Activated naive CD4-positive, alpha-beta T cell treated with anti-CD3 and anti-CD28 coated beads, Interleukin-2, amount 50 U/mL, for 72 hours (primary cell): ENCODE results near the gene MSMP. TPM values are rescaled to one million over a fixed set of nuclear protein-coding genes. Genes with fewer than 3 reads are reported as not detected.
A peak's percentile ranks its signal among the peaks of the same experiment; 100 is the strongest.

Source experiments
- ATAC-seq, 2 donors: fragments of 150-1000 bp; cut with Tn5 transposase; 2 replicates each; pipeline ENCODE4 v1.10.0; 2021; ENCODE audit warnings: mild to moderate bottlenecking in 2 of 2, moderate library complexity in 2 of 2
- DNase-seq, 2 donors: peaks; one replicate each; pipeline ENCODE4 v3.0.0; 2021 to 2022; ENCODE audit warnings: low spot score in 2 of 2
- H3K27ac Mint-ChIP-seq, 2 donors: one replicate each; pipeline ENCODE4 v1.8.0; 2022; ENCODE audit warnings: mild to moderate bottlenecking in 2 of 2, mixed read lengths in 2 of 2
- H3K36me3 Mint-ChIP-seq, 2 donors: one replicate each; pipeline ENCODE4 v1.8.0; 2022; ENCODE audit warnings: mixed read lengths in 2 of 2
- H3K9me3 Mint-ChIP-seq, 2 donors: one replicate each; pipeline ENCODE4 v1.8.0; 2022; ENCODE audit warnings: mixed read lengths in 2 of 2
- total RNA-seq, 2 donors: library from RNA; stranded (reverse); gene quantifications; one replicate each; pipeline ENCODE4 v1.2.3, GENCODE V29; 2022

MSMP gene
- total RNA-seq, 2 donors from 2014 or later = 0.46 TPM; not detected in 1

DNA sequence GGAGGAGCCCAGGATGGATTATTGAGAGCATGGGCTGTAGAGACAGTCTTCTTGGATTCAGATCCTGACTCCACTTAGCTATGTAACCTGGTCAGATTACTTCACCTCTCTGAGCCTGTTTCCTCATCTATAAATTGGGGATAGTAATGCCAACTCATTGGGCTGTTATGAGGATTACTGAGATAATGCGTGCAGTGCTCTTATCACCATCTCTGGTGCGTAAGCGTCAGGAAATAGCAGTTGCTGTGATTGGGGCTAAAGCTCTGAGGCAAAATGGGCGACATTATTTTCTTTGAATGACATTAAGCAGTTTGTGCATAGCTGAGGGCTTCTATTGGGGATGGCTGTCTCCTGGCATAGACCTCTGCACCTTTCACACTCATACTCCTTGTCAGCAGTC, 995 bp upstream of the MSMP start:
- ATAC-seq (no peak), DNase-seq (no peak)
- Mint-ChIP-seq H3K36me3 (peaks cover 6 to 7% of the 10 kb centered on the region in 2 donors), H3K27ac (no peak overlapping the region), H3K9me3 (no peaks in the 10 kb centered on the region)

DNA sequence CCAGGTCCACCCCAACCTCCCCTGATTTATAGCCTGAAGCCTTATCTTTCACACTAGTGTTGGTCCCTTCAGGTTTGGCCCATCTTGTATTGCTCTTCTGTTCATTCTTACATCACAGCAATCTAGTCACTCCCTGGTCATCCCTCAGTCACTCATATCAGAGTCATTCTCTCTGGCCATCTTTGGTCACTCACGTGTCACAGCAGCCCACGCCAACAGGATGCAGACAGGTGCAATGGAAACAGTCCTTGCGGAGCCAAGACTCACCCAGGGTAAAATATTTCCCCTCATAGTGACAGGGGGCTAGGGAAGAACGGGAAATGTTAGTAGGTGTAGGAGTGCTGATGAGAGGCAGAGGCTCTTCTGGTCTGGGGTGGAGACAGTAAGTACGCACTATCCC, 610 bp downstream of the MSMP start:
- Mint-ChIP-seq H3K27ac (no peak overlapping the region), H3K9me3 (no peaks in the 10 kb centered on the region)
- no peak for DNase-seq

DNA sequence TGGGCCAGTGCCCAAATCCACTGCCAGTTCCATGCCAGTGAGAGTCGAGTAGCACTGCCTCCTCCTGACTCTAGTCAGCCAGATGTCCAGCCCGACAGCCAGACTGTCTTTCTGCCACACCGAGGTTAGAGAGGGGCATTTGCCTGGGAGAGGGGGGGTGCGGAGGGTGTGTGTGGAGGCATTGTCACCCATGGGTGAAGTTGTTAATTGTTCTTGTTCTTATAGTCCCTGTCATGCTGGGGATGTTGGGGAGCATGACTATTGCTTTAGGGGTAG, 3.9 kb downstream of the MSMP start:
- peak overlapping the region; percentile 56 to 85 for H3K27ac Mint-ChIP-seq
- peaks cover 12 to 23% of the 10 kb centered on the region in 2 donors for H3K36me3 Mint-ChIP-seq
- DNase-seq (no peak), ATAC-seq (no peak)
- no peaks in the 10 kb centered on the region for H3K9me3 Mint-ChIP-seq

More for the DNA sequence above, 610 bp downstream of the MSMP start:
- H3K36me3 Mint-ChIP-seq = peaks cover 7 to 11% of the 10 kb centered on the region in 2 donors
- no peak for ATAC-seq

DNA sequence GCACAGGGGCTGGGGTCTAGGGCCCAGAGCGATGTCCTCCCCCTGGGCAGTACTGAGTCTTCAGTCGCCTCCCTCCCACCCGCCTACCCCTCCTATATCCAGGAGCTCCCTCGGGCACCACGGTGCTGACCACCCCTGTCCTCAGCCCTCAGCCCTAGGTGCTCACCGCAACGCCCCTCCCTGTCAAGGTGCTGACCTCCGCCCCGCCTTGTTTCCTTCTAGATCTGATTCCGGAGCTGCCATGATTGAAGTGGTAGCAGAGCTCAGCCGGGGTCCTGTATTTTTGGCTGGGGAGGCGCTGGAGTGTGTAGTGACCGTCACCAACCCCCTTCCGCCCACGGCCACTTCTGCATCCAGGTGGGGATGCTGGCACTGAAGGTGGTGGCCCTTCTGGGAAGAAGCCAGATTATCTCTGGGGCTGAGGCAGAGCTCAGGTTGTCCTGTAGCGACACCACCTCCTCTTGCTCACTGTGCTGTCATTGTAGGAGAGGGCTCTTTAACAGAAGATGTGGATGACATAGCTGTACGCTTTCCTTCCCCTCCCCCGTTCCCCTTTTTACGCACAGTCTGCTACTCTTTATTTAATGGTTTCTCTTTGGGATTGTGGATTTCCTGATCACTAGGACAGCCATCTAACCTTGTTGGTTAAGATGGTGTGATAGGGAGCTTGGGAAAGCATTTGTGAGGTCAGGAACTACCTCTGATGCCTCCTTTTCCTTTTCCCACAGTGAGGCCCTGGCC, 4.4 kb downstream of the MSMP start:
- Mint-ChIP-seq H3K27ac (peak overlapping the region; percentile 56 to 85), H3K36me3 (peaks cover 12 to 23% of the 10 kb centered on the region in 2 donors), H3K9me3 (no peaks in the 10 kb centered on the region)
- ATAC-seq (peak; percentile 58 to 60), DNase-seq (peak; percentile 44 to 69)

DNA sequence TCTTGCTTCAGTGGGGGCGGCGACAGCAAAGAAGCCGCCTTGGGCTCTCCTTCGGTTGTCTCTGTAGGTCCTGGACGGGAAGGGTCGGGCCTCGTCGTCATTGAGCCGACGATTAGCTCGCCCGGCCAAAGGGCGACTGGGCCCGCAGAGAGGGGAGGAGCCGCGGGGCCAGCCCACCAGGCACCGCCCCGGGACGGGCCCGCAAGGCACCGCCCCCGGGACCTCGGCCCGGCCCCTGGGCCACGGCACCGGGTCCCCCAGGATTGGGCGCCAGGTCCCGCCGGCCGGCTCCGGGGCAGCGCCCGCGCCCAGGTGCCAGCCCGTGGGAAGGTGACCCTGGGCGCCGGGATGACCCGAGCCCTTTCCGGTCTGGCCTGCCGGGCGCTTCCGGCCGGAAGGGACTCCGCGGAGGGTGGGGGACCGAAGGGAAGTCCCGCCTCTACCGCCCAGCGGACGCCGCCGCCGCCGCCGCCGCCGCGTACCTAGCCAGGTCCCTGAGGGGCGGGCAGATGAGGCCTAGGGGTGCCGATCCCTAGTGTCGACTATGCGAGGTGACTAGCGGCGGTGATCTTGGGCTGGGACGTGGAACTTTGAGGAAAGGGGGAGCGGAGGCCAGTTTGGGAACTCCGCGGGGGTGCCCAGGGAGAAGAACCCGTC, 5.1 kb downstream of the MSMP start, which contains the start of the genes GBA2 and RGP1:
Gene GBA2 (minus strand): TSS at position 371 of the 657 bp plus-strand sequence. CDS start 524 bp downstream, outside the sequence.
Gene RGP1 (plus strand): TSS at position 430 of the 657 bp plus-strand sequence. CDS start 469 bp downstream, outside the sequence.
- ATAC-seq (peak; percentile 85 to 90), DNase-seq (peak; percentile 78 to 80)
- peaks cover 12 to 23% of the 10 kb centered on the region in 2 donors for H3K36me3 Mint-ChIP-seq
- peak within 1 kb of the TSS; percentile 85 to 87 for H3K27ac Mint-ChIP-seq
- H3K9me3 Mint-ChIP-seq = no peaks in the 10 kb centered on the region

DNA sequence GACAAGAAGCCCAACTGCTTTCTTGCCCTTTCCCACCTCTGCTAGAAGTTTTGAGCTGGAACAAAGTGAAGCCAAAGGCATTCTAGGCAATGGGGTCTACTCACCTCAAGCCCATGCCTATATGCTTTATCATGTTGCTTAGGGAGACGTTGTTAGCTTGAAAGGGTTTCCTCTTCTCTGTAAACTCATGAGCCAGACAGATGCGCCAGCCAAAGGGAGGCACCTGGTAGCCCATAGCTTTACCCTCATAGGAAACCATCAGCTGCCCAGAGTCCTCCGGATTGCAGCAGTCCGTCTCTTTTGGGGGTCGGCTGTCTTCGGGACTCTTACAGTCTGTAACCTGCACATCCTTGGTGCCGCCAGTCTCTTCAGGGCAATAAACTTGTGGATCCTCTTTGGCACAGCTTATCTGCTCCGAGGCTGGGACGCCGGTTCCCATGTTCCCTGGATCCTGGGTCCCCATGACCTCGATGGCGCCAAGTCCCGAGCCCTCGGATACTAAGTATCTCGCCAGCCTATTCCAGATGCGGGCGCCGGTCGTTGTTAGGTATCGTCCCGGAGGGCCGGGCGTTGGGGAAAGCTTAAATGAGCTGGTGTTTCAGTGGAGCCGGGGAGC, 5.7 kb downstream of the MSMP start:
- DNase-seq (no peak), ATAC-seq (no peak)
- H3K27ac Mint-ChIP-seq = peak overlapping the region; percentile 85 to 87
- peaks cover 12 to 23% of the 10 kb centered on the region in 2 donors for H3K36me3 Mint-ChIP-seq
- no peaks in the 10 kb centered on the region for H3K9me3 Mint-ChIP-seq

DNA sequence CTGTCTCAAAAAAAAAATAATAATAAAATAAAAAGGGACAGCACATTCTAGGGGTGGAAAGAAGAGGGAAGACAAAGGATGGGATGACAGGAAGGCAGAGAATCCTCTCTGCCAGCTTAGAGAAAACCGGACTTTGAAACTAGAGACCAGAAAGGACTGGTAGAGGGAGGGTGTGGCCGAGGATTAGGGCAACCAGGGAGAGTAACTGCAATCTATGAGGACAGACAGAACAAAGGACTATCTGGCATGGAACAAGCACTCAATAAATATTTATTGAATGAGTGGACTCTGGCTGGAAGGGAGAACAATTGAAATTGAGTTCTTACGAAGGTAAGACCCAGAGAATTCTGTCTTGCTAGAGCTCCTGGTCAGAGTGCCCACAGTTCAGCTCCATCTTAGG, 7.5 kb downstream of the MSMP start:
- no peaks in the 10 kb centered on the region for H3K9me3 Mint-ChIP-seq
- peaks cover 12 to 16% of the 10 kb centered on the region in 2 donors for H3K36me3 Mint-ChIP-seq
- ATAC-seq (no peak), DNase-seq (no peak)
- H3K27ac Mint-ChIP-seq = no peak overlapping the region

DNA sequence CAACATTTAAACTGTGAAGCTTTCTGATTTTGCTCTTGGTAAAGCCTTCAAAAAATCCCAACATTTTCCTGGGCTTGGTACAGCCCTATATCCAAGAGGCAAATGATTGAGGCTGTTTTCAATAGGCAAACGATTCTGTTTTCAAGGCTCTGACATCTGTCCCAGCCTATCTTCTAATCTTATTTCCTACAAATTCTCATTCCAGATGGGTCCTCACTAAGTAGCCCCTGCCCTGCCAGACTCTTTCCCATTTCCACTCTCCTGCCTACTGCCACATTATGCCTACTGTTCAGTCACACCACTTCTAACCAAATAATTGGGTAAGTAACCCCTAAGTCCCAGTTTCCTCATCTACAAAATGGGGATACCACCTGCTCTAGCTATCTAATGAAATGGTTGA, 8.5 kb downstream of the MSMP start:
- Mint-ChIP-seq H3K27ac (peak overlapping the region in 1 of 2 donors; percentile 25), H3K9me3 (no peaks in the 10 kb centered on the region), H3K36me3 (peaks cover 12 to 16% of the 10 kb centered on the region in 2 donors)
- DNase-seq (no peak), ATAC-seq (no peak)

DNA sequence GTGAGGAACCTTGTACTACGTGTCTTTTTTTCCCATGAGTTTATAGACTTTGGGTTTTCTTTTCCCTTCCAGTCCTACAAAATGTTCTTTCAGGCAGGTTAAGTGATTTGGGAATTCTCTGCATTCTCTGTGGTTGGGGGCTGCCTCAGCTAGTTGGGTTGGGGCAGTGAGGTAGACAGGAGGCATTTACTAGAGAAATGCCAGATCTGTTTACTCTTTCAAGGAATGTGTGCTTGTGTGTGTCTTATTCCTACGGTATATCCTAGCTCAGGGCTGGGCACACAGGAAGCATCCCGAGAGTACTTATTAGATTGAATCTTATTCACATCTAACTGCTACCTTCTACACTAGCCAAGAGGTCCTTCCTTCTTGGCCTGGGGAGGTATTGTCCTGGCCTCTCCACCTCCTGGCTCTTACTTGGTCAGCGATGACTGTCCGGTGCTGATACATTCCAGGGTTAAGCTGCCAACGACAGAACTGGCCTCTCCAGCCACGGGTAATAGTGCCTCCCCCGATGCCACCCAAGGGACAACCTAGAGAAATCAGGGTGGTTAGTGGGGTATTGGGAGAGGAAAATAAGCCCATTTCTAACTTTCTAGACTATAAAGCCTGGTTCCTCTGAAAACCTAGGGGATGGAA, 10.1 kb downstream of the MSMP start:
- no peak for ATAC-seq
- DNase-seq = no peak
- Mint-ChIP-seq H3K27ac (no peak overlapping the region), H3K36me3 (peaks cover 5 to 12% of the 10 kb centered on the region in 2 donors), H3K9me3 (no peaks in the 10 kb centered on the region)

DNA sequence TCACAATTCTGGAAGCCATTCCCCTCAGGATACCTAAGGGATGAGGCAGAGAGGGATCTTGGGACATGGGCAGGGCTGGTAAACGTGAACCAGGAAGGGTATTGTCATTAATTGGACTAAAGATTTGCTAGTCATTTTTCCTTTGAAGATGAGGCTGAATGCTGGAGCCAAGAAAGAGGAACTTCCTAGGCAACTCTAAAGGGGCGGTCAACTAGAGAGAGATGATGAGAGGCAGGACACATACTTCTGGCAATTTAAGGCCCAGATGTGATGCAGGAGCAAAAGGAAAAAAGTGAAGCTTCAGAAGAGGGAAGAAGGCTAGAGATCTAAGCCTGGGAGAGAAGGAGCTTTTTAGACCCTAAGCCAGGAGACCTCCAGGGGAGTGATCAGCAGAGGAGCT, 10.6 kb downstream of the MSMP start:
- H3K27ac Mint-ChIP-seq = peak overlapping the region in 1 of 2 donors; percentile 1
- H3K9me3 Mint-ChIP-seq = no peaks in the 10 kb centered on the region
- no peak for DNase-seq
- H3K36me3 Mint-ChIP-seq = peaks cover 5 to 12% of the 10 kb centered on the region in 2 donors
- no peak for ATAC-seq

DNA sequence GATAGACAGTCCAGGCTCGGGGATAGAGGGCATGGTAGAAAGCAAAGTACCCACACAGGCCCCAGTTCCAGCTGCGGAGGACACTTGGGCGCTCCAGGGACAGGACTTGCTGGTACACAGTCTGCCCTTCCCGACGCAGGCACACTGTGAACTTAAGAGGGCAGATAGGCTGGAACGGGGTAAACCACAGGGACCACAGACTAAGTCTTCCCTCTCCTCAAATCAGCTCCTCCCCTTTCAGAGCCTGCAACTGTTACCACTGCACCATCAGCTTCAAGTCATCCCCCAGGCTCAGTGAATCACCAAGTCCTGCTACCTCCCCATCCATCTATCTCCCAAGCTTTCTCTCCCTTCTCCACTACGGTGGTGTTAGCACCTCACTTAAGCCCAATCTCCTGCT, 12.3 kb downstream of the MSMP start:
- ATAC-seq (peak; percentile 47 to 65), DNase-seq (no peak)
- Mint-ChIP-seq H3K36me3 (peaks cover 0 to 6% of the 10 kb centered on the region in 2 donors), H3K27ac (peak overlapping the region; percentile 9 to 10), H3K9me3 (no peaks in the 10 kb centered on the region)

DNA sequence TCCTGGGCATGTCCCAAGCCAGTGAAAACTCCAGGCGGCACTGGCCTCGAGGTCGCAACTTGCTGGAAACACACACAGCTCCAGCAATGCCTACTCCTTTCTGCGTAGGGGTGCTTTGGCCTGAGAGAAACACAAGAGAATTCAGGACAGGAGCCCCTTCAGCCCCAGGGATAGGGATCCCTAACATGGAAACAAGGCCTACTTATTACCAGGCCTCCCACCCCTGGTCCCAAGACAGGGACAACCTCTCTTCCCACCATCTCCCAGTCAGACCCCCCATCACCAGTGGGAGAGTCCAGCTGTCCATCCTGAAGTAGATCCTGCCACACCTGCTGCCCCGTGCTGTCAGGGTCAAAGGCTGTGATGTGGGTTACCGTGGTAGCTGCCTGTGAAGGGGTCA, 13.8 kb downstream of the MSMP start:
- H3K36me3 Mint-ChIP-seq = peaks cover 0 to 5% of the 10 kb centered on the region in 2 donors
- ATAC-seq (no peak), DNase-seq (no peak)
- H3K9me3 Mint-ChIP-seq = no peaks in the 10 kb centered on the region
- H3K27ac Mint-ChIP-seq = no peak overlapping the region

DNA sequence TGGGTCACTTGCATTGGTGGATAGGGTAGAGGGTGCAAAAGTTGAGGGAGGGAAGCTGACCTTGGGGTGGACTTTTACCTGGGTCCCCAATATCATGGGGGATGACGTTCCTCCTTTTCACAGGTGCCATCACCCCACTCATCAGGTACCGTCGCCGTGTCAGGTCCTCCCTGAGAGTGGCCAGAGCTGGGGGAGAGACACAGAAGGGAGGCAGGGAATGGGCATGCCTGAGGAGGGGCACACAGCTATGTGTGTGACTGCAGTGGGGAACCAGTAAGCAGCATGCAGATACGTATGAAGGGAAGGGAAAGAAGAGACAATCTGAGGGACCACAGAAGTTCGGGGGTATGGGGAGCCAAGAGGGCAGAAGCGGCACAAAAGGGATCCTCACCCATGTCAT, 15.2 kb downstream of the MSMP start:
- H3K9me3 Mint-ChIP-seq = no peaks in the 10 kb centered on the region
- DNase-seq (no peak), ATAC-seq (no peak)
- H3K36me3 Mint-ChIP-seq = peaks cover 0 to 10% of the 10 kb centered on the region in 2 donors
- peak overlapping the region; percentile 25 to 59 for H3K27ac Mint-ChIP-seq

DNA sequence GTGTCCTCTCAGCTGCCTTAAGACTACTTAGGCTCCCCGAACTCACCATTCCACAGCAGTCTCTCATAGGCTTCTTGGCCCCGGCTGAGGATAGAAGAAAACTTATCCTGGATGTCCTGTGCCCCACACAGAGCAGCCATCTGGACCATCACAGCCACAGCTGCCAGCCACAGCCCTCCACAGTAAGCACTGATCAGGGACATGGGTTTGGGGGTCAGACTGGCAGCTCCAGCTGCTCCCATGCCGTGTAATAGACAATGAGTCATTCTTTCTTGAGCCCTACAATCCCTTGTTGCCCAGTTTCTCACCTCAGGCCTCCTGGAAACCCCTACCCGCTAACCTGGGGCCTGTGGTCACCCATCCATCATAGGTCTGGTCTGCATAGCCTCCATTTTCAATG, 15.9 kb downstream of the MSMP start:
- peaks cover 2 to 12% of the 10 kb centered on the region in 2 donors for H3K36me3 Mint-ChIP-seq
- ATAC-seq = no peak

DNA sequence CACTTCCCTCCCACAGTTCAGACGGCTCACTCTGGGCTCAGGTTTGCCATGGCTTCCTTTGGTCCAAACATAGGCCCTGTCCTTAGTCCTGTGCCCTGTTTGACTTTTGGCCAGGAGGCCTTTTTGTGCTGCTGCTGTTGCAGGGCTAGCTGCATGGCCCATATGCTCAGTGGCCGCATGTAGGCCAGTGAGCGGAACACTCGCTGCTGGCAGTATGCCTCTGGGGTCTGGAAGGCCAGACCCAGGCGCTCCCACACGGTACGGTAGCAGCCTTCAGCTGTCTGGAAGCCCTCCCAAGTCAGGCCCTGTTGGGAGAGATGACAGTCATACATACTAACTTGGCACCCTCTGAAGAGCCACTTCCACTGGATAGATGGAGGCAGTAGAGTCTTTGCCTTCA, 16.9 kb downstream of the MSMP start:
- DNase-seq = no peak
- no peak for ATAC-seq
- no peaks in the 10 kb centered on the region for H3K9me3 Mint-ChIP-seq
- H3K27ac Mint-ChIP-seq = no peak overlapping the region
- H3K36me3 Mint-ChIP-seq = peaks cover 8 to 19% of the 10 kb centered on the region in 2 donors

More for the DNA sequence above, 15.9 kb downstream of the MSMP start:
- DNase-seq = no peak
- Mint-ChIP-seq H3K27ac (peak overlapping the region in 1 of 2 donors; percentile 59), H3K9me3 (no peaks in the 10 kb centered on the region)

DNA sequence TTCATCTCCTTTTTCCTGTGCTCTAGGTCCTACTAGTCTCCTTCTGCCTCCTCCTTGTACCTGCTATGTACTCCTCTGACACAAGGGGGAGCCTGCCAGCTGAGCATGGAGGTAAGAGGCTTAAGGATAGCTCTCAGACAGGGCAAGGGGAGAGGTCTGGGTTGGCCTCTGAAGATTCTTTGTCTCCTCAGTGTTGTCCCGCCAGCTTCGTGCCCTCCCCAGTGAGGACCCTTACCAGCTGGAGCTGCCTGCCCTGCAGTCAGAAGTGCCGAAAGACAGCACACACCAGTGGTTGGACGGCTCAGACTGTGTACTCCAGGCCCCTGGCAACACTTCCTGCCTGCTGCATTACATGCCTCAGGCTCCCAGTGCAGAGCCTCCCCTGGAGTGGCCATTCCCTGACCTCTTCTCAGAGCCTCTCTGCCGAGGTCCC, 17.9 kb downstream of the MSMP start:
- H3K36me3 Mint-ChIP-seq = peaks cover 13 to 25% of the 10 kb centered on the region in 2 donors
- no peak for ATAC-seq

DNA sequence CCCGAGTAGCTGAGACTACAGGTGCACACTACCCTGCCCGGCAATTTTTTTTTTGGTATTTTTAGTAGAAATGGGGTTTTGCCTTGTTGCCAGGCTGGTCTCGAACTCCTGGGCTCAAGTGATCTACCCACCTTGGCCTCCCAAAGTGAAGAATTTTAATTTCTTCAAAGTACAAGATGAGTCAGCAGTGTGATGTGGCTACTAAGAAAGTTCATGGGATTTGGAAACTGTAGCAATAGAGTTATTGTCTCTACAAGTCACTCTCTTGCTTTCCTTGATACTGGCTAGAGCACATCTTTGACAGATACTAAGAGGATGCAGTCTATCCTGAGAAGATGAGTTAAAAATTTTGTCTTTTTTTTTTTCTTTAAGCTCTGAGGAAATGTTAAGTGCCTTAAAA, 20.0 kb downstream of the MSMP start:
- Mint-ChIP-seq H3K36me3 (peaks cover 14 to 33% of the 10 kb centered on the region in 2 donors), H3K9me3 (no peaks in the 10 kb centered on the region), H3K27ac (peak overlapping the region in 1 of 2 donors; percentile 50)
- DNase-seq (no peak), ATAC-seq (no peak)

More for the DNA sequence above, 17.9 kb downstream of the MSMP start:
- Mint-ChIP-seq H3K9me3 (no peaks in the 10 kb centered on the region), H3K27ac (no peak overlapping the region)
- DNase-seq = peak in 1 of 2 donors; percentile 70
